B cell (primary cell): Measurements from ENCODE around the gene PDLIM5.

Source experiments
- CTCF ChIP-seq: fragments of 200-600 bp; IDR thresholded peaks from one replicate; pipeline ENCODE4 v1.8.0; 2022; ENCODE audit warnings: antibody characterized with exemption, mild to moderate bottlenecking
- EZH2 ChIP-seq: IDR thresholded peaks from 2 replicates; pipeline ENCODE4 v1.6.1; 2012; ENCODE audit warnings: borderline replicate concordance, low read depth, mild to moderate bottlenecking, moderate library complexity, low read length; ENCODE audit not compliant: insufficient read depth, poor library complexity, severe bottlenecking

GRCh38 chr4:94497690-94498089 is 45.9 kb downstream of the PDLIM5 start:
- TF ChIP-seq CTCF (no peak), EZH2 (no peak)
